ENCODE measurements around the gene CYGB.

Gene CYGB

GRCh38 chr17:76537578-76538280 lies at the start of gene CYGB:
Gene CYGB (minus strand): TSS chr17:76537709. CDS start chr17:76537542, 167 bp downstream.
- FAIRE-seq = no peak

- FAIRE-seq = no peak
Observed at GRCh38 chr17:76586741-76587487, 49.4 kb upstream of the CYGB start.

DNA sequence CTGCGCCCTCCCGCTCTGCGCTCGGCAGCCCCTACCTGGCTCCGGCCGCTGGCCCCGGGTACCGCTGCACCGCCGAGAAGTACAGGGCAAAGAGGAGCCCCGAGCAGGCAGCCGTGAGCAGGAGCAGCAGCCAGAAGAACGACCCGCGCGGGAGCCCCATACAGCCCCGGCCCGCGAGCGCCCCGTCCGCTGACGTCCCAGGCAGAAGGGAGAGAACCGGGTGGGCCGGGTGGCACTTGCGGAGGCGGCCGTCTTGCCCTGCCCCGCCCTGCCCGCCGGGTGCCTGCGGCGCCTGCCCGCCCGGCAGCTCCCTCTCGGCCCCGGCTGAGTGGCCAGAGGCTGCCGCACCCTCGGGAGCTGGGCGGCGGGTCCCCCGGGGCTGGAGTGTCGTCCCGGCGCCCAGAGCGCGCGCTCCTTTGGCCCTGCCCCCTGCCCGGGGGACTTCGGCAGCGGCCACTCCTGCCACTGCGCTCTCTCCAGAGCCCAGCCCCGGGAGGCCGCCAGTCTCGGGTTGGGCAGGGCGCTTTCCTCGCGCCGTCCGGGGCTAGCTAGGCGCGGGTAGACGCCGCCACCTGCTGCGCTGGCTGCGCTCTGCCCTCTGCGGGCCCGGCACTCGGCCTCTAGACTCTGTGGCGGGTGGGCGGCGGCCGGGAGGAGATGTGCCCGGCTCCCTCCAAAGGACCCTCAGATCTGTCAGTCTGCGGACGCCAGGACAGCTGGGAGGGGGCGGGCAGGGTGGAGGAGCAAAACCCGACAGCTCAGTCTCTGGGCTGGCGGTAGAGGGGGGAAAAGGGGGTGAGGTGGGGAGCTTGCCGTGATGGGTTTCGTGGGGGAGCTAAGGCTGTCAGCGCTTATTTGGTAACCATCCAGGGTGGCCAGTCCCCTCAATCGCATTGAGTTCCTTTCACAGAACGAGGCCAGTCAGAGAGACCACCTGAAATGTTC lies 48.4 kb upstream of the CYGB start, which contains the start of gene ST6GALNAC2:
TSS of gene ST6GALNAC2 (minus strand) at position 212 of the 945 bp plus-strand sequence. CDS start at position 160, 52 bp downstream.
- no peak for FAIRE-seq

- FAIRE-seq = no peak
Observed at GRCh38 chr17:76585033-76585648, 47.6 kb upstream of the CYGB start.

GRCh38 chr17:76584427-76585032 lies 47.0 kb upstream of the CYGB start:
- no peak for FAIRE-seq

DNA sequence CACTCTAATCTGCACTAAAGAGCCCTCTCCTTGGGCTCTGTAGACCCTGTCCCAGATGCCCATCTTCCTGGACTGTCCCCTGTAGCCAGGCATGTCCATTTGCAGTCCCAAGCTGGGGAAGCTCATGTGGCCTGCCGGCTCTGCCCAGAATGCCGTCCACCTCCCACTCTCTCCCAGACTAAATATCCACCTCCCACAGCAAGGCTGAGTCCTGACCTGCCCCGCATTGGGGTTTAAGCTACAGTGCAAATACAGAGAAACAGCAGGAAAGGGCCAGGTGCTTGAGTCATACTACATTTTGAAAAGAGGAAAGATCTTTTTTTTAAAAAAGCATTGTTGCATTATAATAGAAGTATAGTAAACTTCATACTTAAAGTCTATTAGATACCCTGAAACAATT lies 45.2 kb upstream of the CYGB start:
- FAIRE-seq = no peak

DNA sequence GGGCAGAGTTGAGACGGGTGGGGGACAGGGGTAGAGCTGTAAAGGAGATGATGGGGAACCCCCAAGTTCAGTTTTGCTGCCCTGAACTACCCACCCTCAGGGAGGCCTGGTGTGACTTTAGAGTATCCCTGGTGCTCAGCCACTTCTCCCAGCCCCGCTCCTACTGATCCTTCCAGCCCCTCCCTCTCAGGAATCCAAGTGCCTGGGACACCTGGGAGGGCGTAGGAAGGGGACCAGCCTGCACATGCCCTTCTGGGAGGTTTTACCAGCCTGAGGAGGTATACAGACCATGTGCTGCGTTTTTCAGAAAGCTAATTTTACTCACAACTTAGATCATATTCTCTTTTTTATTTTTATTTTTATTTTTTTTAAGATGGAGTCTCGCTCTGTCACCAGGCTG lies 44.0 kb upstream of the CYGB start:
- FAIRE-seq = no peak

DNA sequence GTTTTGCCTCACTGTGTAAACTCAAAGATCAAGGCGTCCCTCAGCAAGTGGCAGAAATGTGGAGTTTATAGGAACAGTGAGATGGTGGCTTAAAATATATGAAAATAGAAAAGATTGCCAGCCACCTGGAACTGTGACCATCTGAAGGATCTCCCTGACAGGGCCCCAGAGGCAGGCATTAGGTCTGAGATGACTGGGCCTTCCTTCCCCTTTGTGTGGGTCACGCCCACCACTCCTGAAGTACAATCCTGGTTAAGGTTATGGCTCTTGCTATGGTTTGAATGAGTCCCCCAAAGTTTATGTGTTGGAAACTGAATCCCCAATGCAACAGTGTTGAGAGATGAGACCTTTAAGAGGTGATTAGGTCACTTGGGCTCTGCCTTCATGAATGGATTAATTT lies 41.8 kb upstream of the CYGB start:
- FAIRE-seq = no peak

GRCh38 chr17:76578376-76578775 lies 40.9 kb upstream of the CYGB start:
- FAIRE-seq = no peak

DNA sequence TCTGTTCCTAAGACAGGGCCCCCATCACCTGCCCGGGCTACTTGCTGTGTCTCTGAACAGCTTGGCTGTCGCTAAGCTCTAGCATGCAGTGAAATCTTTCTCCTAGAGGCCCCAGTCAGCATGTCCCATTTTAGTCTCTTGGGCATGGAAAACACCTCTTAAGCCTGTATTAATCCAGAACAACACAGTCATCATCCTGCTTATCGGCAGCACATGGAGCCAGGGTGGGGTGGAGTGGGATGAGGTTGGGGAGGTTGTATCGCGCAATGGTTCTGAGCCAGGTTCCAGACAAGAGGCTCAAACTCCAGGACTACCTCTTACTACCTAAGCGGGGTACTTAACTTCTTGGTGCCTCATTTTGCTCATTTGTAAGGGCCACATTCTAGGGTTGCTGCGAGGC lies 40.4 kb upstream of the CYGB start:
- FAIRE-seq = no peak

DNA sequence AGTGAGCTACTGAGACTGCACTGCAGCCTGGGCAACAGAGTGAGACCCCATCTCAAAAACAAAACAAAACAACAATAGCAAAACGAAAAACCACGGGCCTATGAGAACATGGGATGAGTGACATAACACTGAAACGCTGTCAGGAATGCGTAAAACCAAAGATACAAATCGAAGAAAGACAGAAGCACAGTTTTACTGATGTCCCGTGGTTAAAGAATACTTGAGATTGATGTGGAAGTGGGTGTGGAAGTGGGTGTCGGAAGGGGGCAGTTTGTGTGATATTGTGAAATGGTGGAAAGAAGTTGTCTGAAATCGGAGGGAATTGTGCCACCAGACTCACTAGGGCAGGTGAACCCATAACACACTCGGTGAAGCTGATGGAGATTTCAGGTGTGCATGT lies 38.7 kb upstream of the CYGB start:
- FAIRE-seq = no peak

DNA sequence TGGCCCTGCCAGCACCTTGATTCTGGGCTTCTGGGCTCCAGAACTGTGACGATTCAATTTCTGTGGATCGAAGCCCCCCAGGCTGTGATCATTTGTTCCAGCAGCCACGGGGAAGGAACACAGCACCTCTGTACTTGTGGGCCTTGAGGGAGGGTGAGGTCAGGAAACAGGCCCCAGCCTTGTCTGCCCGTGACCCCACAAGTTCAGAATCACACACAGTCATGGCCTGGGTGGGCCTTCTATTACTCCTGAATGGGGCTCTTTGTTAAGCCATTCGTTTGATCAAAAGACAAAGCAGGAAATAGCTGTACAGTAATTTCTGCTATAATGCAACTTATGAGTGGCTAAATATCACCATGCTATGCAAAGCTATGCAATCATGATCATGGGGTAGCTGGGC lies 38.1 kb upstream of the CYGB start:
- FAIRE-seq = no peak

DNA sequence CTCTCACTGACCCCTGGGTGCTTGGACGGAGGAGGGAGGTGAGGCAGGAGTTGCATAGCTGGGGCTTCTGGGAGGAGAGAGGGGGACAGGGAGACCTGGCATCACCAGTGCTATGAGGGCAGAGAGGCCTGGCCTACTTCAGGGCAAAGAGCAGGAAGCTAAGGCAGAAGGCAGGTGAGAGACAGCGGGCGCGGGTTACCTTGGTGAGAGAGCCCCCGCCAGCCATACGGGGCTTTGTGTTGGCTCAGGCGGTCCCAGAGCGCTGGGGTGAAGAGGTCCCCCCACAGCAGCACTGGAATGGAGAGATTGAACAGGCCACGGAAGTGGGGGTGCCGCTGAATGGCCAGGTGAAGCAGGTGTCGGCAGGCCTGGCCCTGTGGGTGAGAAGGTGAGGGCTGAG lies 36.7 kb upstream of the CYGB start:
- FAIRE-seq = no peak

- no peak for FAIRE-seq
Observed at GRCh38 chr17:76573096-76573495, 35.6 kb upstream of the CYGB start.

DNA sequence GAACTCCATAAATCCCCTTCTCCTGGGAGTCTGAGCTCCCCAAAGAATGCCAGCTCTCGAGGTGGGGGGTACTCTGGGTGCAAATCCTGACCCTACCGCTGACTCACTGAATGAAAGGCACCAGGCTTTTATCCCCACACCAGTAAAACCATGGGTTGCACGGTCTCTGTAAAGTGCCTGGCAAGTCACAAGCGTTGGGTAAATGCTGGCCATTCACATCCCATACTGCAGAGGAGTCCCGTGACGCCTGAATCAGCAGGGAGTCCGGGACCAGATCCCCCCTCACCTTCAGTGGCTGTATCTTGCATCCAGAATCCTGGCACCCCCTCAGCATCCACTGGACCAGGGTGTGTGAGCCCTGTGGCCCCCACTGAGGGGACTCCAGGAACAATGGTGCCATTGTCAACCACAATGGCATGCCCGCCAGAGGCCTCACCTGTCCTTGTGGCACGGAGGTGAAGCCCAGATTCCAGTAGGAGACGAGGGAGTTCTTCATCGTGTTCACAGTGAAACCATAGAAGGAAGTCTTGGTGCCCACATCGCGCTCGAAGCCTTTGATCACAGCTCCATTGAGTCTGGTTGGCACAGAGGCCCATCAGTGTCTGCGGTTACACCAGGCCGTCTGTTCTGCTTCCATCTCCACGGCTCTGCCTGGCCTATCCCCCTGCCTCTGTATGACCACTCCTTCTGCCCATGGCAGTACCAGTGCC lies 34.8 kb upstream of the CYGB start:
- FAIRE-seq = no peak

DNA sequence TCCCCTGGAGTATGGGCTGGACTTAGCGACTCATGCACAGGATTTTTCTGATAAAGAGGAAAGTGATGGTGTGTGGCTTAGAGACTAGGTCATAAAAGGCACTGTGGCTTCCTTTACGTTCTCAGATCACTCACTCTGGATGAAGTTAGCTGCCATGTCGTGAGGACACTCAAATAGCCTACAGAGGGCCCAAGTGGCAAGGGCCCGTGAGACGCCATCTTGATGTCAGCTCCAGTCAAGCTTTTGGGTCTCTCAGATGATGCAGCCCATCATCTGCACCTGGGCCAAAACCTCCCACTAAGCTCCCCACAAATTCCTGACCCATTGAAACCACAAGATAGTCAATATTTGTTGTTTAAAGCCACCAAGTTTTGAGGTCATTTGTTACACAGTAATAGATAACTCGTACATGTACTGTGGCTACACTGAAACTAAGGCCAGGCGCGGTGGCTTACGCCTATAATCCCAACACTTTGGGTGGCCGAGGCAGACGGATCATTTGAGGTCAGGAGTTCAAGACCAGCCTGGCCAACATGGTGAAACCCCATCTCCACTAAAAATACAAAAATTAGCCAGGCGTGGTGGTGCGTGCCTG lies 33.5 kb upstream of the CYGB start:
- FAIRE-seq = no peak

DNA sequence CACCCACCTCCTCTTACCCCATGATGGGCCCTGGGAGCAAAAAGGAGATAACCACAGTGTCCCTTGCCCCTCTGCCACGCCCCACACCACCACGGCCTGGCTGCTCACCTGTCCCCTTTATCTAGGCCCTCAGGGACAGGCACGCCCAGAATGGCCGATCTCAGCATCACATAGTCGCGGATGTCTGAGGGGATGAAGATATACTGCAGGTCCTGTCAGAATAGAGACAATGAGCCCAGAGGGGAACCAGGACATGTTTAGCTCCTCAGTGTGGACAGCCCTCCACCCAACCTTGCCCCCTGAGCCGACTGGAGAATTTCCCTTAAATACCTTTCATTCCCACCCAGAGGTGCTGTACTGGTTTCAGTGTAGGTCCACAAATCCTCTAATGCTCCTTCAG lies 32.9 kb upstream of the CYGB start:
- no peak for FAIRE-seq

GRCh38 chr17:76569607-76570279 lies 32.2 kb upstream of the CYGB start:
- no peak for FAIRE-seq

DNA sequence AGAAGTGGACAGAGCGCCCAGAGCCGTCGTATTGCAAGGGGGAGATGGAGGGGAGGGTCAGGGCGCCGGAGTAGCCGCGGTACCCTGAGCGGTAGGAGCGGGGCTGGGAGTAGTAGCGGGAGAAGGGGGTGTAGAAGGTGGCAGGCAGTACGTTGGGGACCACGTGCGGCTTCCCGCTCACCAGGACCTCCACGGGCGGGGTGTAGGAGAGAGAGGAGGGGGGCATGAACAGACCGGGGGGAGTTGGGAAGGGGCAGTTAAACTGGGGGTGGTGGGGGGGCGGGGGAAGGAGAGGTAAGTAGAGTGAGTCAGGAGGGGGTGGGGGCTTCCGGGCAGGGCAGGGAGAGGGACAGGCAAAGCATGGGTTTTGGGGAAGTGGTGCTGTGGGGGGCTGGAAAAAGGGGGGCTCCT lies 31.3 kb upstream of the CYGB start:
- no peak for FAIRE-seq

GRCh38 chr17:76567634-76568432 lies 30.3 kb upstream of the CYGB start:
- no peak for FAIRE-seq
